GM10847 (cell line): Measurements from ENCODE around the gene PEX11G.

Source experiments
- POLR2A ChIP-seq: IDR thresholded peaks from 2 replicates; pipeline ENCODE4 v1.6.1; 2011; ENCODE audit not compliant: insufficient read length; ENCODE audit errors: extremely low read depth

PEX11G gene

DNA sequence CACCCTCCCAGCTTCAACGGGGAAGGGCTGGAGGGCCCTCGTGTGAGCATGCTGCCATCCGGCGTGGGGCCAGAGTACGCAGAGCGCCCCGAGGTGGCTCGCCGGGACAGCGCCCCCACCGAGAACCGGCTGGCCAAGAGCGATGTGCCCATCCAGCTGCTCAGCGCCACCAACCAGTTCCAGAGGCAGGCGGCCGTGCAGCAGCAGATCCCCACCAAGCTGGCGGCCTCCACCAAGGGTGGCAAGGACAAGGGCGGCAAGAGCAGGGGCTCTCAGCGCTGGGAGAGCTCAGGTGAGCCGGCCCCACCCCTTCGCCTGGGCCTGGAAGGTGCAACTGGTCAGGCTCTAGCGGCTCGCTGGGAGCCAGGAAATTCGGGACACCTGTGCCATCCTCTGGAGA is 20.0 kb downstream of the PEX11G start:
- no peak for TF ChIP-seq POLR2A

DNA sequence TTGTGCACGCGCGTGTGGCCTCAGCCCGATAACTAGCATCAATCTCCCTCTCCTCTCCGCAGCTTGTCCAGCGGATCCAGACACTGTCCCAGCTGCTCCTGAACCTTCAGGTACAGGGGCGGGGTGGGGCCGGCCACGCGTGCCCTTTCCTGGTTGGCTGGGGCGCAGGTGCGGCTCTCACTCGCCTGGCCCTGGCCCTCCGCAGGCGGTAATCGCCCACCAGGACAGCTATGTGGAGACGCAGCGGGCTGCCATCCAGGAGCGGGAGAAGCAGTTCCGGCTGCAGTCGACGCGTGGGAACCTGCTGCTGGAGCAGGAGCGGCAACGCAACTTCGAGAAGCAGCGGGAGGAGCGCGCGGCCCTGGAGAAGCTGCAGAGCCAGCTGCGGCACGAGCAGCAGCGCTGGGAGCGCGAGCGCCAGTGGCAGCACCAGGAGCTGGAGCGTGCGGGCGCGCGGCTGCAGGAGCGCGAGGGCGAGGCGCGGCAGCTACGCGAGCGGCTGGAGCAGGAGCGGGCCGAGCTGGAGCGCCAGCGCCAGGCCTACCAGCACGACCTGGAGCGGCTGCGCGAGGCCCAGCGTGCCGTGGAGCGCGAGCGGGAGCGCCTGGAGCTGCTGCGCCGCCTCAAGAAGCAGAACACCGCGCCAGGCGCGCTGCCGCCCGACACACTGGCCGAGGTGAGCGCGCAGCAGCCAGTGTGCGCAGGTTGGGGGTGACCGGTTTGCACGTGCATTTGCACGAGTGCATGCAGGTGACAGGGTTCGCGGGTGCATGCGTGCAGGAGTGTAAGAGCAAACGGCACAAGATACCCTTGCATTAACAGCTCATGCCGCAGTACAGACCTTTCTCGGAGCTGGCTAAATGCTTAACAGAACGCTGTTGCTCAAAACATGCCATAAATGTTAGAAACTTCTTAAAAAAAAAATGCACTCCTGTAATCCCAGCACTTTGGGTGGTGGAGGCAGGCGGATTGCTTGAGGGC is 21.5 kb downstream of the PEX11G start:
- no peak for TF ChIP-seq POLR2A

DNA sequence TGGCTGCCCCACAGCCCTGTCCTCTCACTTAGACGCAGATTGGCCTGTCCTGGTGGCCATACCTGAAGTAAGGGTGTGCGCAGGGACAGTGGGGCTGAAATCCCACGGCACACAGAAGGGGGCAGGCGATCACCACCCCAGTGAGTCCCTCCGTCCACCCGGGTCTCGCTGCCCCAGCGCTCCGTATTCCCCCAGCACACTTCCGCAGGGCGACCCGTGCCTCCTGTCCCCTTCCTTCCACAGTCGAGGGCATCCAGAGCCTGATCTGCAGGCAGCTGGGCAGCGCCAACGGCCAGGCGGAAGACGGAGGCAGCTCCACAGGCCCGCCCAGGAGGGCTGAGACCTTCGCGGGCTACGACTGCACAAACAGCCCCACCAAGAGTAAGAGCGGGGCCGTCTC is 25.3 kb downstream of the PEX11G start:
- no peak for TF ChIP-seq POLR2A

DNA sequence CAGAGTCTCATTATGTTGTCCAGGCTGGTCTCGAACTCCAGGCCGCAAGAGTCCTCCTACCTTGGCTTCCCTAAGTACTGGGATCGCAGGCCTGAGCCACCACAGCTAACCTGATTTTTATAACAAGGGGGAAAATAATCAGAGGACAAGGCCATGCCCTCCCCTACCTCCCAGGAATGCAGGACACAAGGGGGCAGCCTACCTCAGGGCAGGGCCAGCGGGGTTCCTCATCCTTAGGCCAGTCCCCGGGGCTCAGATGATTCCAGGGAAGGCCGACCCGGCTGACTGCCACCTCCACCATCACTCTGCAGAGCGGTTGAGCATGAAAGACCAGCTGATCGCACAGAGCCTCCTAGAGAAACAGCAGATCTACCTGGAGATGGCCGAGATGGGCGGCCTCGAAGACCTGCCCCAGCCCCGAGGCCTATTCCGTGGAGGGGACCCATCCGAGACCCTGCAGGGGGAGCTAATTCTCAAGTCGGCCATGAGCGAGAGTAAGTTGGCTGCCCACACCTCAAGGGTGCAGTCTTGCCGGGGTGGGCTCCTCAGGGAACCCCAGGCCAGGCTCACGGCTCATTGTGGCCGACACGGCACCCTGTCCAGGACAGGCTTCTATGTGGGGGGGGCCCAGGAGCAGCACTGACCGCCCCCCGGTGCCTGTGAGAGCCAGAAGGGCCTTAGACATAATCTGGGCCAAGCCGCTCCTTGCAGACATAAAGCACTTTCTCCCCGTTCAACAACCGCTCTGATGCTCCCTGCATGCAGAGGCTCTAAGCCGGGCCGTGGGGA is 26.8 kb downstream of the PEX11G start:
- TF ChIP-seq POLR2A = no peak

DNA sequence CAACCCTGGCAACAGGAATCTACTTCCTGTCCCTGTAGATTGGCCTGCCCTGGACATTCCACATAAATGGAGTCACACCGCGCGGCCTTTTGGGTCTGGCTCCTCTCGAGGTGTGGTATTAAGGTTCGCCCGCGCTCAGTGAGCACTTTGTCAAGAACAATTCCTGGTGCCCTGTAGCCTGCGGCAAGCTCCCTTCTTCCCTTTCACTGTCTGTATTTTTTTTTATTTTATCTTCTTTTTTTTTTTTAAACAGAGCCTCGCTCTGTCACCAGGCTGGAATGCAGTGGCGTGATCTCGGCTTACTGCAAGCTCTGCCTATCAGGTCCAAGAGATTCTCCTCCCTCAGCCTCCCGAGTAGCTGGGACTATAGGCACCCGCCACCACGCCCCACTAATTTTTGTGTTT is 28.3 kb downstream of the PEX11G start:
- TF ChIP-seq POLR2A = no peak

DNA sequence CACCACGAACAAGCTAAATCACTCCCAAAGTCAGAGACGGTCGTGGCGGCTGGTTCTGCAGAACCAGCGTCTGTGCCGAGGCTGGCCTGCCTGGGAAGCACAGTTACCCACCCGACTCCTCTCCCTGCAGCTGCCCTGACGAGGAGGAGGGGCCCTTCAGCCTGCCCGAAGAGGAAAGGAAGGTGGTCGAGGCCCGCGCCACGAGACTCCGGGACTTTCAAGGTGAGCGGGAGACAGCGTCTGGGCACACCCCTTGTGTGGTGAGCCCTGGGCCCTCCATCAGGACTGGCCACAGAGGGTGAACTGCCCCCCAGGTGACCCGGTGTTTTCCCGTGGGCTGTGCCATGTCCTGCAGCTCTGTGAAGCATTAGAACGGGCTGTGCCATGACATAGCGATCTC is 29.1 kb downstream of the PEX11G start:
- no peak for TF ChIP-seq POLR2A

DNA sequence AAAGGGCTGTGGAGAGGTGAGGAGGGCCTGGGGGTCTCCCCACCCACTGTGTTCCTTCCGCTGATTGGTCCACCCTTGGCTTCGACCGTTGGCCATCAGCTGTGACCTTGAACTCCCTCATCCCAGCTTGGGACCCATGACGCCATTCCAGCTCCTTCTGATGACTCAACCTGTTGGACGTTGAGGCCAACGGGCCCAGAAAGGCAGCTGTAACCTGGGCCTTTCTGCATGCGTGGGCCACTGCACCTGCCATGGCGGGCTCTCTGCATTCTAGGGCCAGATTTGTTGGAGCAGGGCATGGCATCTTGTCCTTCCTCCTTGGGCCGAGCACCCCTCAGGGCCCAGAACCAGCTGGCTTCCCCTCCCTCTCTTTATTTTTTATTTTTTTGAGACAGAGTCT is 30.2 kb downstream of the PEX11G start:
- no peak for TF ChIP-seq POLR2A

DNA sequence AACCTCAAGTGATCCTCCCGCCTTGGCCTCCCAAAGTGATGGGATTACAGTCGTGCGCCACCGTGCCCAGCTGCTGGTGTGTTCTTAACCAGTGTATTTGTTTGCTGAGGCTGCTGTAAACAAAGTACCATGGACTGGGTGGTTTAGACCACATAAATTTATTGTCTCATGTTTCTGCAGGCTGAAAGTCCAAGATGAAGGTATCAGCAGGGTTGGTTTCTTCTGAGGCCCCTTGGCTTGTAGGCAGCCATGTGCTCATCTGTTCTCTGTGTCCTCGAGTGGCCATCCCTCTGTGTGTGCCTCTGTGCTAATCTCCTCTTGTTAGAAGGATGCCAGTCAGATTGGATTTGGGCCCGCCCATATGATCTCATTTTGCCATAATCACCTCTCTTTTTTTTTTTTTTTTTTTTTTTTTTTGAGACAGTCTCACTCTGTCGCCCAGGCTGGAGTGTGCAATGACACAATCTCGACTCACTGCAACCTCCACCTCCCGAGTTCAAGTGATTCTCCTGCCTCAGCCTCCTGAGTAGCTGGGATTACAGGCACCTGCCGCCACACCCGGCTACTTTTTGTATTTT is 31.8 kb downstream of the PEX11G start:
- TF ChIP-seq POLR2A = no peak

DNA sequence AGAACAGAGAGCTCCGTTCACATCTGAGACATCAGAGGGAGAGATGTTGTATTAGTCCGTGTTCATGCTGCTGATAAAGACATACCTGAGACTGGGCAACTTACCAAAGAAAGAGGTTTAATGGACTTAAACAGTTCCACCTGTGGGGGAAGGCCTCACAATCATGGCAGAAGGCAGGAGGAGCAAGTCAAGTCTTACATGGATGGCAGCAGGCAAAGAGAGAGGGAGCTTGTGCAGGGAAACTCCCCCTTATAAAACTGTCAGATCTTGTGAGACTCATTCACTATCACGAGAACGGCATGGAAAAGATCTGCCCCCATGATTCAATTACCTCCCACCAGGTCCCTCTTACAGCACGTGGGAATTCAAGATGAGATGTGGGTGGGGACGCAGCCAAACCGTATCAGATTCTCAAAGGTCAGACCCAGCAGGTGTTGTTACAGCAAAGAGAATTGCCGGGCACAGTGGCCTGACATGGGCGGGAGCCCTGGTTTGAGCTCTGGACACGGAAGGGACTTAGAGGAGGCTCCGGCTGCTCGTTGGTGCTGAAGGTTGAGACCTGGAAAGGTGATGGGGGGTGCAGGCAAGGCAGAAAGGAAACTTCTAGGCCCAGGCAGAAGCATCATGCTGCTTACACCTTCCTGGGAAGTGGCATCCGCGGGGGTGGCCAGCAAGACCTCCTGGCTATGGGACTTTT is 33.1 kb downstream of the PEX11G start:
- TF ChIP-seq POLR2A = no peak

DNA sequence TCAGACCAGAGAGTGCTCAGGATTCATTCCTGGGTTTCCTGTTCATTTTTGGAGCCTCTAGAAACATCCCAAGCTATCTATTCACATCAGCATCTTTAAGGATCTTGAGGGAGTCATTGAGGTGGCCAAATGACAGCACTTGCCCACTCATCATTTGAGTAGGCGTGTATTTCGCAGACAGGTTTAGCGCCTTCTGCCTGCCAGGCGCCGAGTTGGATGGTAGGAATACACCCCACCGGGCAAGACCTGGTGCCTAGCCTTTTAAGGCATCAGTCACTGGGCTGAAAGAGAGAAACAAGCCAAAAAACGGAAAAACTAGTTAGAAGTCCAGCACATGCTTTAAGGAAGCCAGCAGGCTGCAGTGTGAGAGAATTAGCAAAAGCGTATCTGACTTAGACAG is 33.8 kb downstream of the PEX11G start:
- no peak for TF ChIP-seq POLR2A

DNA sequence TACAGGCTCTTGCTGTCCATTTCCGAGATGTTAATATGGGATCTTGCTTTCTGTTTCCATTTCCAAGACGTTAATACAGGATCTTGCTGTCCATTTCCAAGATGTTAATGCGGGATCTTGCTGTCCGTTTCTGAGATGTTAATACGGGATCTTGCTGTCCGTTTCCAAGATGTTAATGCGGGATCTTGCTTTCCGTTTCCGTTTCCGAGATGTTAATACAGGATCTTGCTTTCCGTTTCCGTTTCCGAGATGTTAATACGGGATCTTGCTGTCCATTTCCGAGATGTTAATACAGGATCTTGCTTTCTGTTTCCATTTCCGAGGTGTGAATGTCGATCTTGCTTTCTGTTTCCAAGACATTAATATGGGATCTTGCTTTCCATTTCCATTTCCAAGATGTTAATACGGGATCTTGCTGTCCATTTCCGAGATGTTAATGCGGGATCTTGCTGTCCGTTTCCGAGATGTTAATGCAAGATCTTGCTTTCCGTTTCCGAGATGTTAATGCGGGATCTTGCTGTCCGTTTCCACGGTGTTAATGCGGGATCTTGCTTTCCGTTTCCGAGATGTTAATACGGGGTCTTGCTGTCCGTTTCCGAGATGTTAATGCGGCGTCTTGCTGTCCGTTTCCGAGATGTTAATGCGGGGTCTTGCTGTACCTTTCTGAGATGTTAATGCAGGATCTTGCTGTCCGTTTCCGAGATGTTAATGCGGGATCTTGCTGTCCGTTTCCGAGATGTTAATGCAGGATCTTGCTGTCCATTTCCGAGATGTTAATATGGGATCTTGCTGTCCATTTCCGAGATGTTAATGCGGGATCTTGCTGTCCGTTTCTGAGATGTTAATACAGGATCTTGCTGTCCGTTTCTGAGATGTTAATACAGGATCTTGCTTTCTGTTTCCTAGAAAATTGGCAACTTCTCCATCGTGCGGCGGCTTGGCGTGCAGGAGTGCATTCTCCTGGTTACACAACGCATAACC is 38.3 kb downstream of the PEX11G start:
- no peak for TF ChIP-seq POLR2A

DNA sequence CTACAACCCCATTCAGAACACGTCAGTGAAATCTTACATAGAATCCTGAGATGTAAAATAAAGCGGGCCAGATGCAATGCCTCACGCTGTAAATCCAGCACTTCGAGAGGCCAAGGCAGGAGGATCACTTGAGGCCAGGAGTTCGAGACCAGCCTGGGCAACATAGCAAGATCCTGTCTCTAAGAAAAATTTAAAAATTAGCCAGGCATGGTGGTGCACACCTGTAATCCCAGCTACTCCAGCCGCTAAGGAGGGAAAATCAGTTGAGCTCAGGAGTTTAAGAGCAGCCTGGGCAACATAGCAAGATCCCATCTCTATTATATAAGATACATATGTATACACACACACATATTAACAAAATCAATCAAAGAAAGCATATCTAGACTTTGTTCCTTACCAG is 41.2 kb downstream of the PEX11G start:
- no peak for TF ChIP-seq POLR2A

DNA sequence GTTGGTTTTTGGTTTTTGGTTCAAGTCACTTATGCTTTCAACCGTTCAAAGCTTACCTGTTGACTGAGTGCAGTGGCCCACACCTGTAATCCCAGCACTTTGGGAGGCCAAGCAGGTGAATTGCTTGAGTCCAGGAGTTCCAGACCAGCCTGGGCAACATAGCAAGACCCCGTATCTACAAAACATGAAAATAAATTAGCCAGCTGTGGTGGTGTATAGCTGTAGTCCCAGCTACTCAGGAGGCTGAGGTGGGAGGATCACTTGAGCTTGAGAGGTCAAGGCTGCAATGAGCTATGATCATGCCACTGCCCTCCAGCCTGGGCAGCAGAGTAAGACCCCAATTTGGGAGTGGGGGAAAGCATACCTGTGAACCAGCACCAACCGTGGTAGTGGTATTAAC is 43.7 kb downstream of the PEX11G start:
- no peak for TF ChIP-seq POLR2A

DNA sequence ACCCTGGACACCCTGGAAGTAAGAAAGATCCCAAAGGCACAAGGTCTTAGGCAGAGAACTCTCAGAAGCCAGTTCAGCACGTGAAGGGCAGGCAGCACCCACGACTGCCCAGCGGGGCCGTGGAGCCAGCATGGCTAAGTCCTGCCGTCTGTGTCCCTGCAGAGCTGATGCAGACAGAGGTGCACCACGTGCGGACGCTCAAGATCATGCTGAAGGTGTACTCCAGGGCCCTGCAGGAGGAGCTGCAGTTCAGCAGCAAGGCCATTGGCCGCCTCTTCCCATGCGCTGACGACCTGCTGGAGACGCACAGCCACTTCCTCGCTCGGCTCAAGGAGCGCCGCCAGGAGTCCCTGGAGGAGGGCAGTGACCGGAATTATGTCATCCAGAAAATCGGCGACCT is 44.8 kb downstream of the PEX11G start:
- TF ChIP-seq POLR2A = no peak

DNA sequence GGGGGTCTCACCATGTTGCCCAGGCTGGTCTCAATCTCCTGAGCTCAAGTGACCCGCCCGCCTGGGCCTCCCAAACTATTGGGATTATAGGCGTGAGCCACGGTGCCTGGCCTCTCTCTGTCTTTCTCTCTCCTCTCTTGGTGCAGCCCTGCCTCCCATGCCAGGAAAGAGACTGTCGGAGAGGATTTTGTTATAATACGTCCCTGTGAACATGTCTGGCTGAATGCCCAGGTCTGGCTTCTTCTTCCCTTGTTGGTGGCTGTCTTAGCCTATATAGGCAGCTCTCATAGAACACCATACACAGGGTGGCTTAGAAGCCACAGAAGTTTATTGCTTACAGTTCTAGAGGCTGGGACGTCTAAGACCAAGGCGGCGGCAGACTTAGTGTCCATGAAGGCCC is 46.4 kb downstream of the PEX11G start:
- no peak for TF ChIP-seq POLR2A
